Measurements from ENCODE around the gene THAP3. TPM values are rescaled to one million over a fixed set of nuclear protein-coding genes. Genes with fewer than 3 reads are reported as not detected.

Gene THAP3
- total RNA-seq, 1 donor from 2014 or later, result 29.4 TPM

DNA sequence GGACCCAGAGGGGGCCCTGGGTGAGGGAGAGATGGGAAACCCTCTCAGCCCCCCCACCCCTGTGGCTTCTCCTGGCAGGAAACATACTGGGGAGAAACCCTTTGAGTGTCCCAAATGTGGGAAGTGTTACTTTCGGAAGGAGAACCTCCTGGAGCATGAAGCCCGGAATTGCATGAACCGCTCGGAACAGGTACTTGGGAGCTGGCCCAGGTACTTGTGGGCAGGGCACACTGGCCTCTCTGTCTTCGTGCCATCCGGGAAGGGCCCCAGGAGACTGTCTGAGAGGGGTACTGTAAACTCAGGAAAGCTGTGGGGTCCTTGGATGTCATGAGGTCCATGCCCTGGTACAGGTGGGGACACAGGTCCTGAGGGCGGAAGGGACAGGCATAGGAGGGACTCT is 38.8 kb upstream of the THAP3 start:
- H3K36me3 ChIP-seq (ENCODE audit: control insufficient read depth, insufficient read depth, low read length), result peaks cover 4% of the 10 kb centered on the region
- no peak for DNase-seq (ENCODE audit: low read depth)
- TF ChIP-seq, protein P1, sequence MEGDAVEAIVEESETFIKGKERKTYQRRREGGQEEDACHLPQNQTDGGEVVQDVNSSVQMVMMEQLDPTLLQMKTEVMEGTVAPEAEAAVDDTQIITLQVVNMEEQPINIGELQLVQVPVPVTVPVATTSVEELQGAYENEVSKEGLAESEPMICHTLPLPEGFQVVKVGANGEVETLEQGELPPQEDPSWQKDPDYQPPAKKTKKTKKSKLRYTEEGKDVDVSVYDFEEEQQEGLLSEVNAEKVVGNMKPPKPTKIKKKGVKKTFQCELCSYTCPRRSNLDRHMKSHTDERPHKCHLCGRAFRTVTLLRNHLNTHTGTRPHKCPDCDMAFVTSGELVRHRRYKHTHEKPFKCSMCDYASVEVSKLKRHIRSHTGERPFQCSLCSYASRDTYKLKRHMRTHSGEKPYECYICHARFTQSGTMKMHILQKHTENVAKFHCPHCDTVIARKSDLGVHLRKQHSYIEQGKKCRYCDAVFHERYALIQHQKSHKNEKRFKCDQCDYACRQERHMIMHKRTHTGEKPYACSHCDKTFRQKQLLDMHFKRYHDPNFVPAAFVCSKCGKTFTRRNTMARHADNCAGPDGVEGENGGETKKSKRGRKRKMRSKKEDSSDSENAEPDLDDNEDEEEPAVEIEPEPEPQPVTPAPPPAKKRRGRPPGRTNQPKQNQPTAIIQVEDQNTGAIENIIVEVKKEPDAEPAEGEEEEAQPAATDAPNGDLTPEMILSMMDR (IDR thresholded peaks at IDR 0.05; ENCODE audit: insufficient read depth, low read length, poor library complexity, severe bottlenecking), result no peak
- no peak overlapping the region for H3K4me3 ChIP-seq (ENCODE audit: low read depth, low read length)
- no peaks in the 10 kb centered on the region for H3K27me3 ChIP-seq (ENCODE audit: control insufficient read depth, insufficient read depth, low read length)

DNA sequence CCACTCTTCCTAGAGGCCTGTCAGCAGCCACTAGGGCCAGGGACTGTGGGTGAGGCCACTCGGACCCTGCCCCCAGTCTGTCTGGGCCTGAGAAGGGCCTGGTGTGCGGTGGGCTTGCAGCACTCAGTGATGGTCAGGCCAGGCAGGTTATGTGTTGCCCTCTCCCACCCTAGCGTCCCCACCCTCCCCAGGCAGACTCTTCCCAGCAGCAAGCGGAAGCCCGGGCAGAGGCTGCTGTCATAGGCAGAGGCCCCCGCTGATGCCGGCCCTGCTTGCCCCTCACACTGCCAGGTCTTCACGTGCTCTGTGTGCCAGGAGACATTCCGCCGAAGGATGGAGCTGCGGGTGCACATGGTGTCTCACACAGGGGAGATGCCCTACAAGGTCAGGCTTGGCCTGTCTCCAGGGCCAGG is 38.3 kb upstream of the THAP3 start:
- no peaks in the 10 kb centered on the region for H3K27me3 ChIP-seq (ENCODE audit: control insufficient read depth, insufficient read depth, low read length)
- TF ChIP-seq, protein P1 (IDR thresholded peaks at IDR 0.05; ENCODE audit: insufficient read depth, low read length, poor library complexity, severe bottlenecking), result no peak
- peaks cover 4% of the 10 kb centered on the region for H3K36me3 ChIP-seq (ENCODE audit: control insufficient read depth, insufficient read depth, low read length)
- H3K4me3 ChIP-seq (ENCODE audit: low read depth, low read length), result no peak overlapping the region
- no peak for DNase-seq (ENCODE audit: low read depth)

GRCh38 chr1:6587261-6588005 is 37.2 kb upstream of the THAP3 start:
- H3K36me3 ChIP-seq (ENCODE audit: control insufficient read depth, insufficient read depth, low read length), result peaks cover 5% of the 10 kb centered on the region
- DNase-seq (ENCODE audit: low read depth), result no peak
- TF ChIP-seq, protein P1 (IDR thresholded peaks at IDR 0.05; ENCODE audit: insufficient read depth, low read length, poor library complexity, severe bottlenecking), result no peak
- H3K4me3 ChIP-seq (ENCODE audit: low read depth, low read length), result no peak overlapping the region
- H3K27me3 ChIP-seq (ENCODE audit: control insufficient read depth, insufficient read depth, low read length), result no peaks in the 10 kb centered on the region

DNA sequence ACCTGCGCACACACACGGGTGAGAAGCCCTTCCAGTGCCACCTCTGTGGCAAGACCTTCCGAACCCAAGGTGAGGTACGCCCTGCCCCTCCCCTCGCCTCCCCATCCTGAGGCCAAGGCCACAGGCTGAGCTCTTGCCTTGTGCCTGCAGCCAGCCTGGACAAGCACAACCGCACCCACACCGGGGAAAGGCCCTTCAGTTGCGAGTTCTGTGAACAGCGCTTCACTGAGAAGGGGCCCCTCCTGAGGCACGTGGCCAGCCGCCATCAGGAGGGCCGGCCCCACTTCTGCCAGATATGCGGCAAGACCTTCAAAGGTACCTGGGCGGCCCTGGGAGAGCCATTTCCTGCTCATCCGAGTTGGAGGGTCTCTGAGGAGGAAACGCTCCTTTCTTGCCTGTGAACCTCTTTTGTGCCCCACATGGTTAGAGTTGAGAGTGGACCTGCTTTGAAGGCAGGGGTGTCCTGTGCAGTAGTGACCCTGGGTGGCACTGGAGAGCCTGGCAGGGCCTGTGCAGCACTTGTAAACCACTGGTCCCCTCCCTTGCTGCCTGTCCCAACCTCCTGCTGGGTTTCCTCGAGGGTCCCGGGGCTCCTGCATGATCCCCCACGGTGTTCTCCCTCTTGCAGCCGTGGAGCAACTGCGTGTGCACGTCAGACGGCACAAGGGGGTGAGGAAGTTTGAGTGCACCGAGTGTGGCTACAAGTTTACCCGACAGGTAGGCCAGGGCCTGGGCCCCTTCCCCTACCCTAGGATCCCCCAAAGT is 36.4 kb upstream of the THAP3 start:
- Histone ChIP-seq H3K27me3 (ENCODE audit: control insufficient read depth, insufficient read depth, low read length) (no peaks in the 10 kb centered on the region), H3K36me3 (ENCODE audit: control insufficient read depth, insufficient read depth, low read length) (peaks cover 7% of the 10 kb centered on the region), H3K4me3 (ENCODE audit: low read depth, low read length) (no peak overlapping the region)
- DNase-seq (ENCODE audit: low read depth), result no peak
- TF ChIP-seq, protein P1 (IDR thresholded peaks at IDR 0.05; ENCODE audit: insufficient read depth, low read length, poor library complexity, severe bottlenecking), result no peak

DNA sequence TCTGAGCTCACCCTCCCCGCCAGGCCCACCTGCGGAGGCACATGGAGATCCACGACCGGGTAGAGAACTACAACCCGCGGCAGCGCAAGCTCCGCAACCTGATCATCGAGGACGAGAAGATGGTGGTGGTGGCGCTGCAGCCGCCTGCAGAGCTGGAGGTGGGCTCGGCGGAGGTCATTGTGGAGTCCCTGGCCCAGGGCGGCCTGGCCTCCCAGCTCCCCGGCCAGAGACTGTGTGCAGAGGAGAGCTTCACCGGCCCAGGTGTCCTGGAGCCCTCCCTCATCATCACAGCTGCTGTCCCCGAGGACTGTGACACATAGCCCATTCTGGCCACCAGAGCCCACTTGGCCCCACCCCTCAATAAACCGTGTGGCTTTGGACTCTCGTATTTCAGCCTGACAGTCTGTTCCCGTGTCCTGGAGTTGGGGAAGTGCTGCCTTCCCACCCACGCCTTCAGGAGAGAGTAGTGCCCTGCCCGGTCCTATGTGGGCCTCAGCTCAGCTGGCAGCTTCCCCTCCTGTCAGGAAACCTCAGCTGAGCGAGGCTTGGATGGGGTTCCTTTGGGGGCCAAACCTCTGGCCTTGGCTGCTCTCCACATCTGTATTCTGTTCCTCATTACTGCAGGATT is 35.7 kb upstream of the THAP3 start:
- H3K36me3 ChIP-seq (ENCODE audit: control insufficient read depth, insufficient read depth, low read length), result peaks cover 7% of the 10 kb centered on the region
- no peak overlapping the region for H3K4me3 ChIP-seq (ENCODE audit: low read depth, low read length)
- no peak for DNase-seq (ENCODE audit: low read depth)
- TF ChIP-seq, protein P1 (IDR thresholded peaks at IDR 0.05; ENCODE audit: insufficient read depth, low read length, poor library complexity, severe bottlenecking), result no peak
- H3K27me3 ChIP-seq (ENCODE audit: control insufficient read depth, insufficient read depth, low read length), result no peaks in the 10 kb centered on the region
